ENCODE measurements around the gene KCNG4. TPM values are rescaled to one million over a fixed set of nuclear protein-coding genes. Genes with fewer than 3 reads are reported as not detected.

KCNG4 gene
- total RNA-seq, 1 donor from 2014 or later = not detected

DNA sequence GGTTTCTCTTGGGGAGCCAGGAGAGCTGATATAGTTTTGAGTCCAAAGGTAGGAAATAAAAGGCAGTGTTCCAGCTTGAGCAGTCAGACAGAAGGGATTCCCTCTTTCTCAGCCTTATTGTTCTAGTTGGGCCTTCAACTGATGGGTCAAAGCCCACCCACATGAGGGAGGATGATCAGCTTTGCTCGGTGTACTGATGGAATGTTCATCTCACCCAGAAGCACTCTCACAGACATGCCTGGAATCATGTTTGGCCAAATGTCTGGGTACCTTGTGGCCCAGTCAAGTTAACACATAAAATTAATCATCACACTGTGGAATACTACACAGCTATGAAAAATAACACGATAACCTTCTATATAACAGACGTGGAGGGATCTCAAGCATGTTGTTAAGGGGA is 23.1 kb upstream of the KCNG4 start:
- ATAC-seq = no peak

GRCh38 chr16:84262031-84262430 is 22.2 kb upstream of the KCNG4 start:
- ATAC-seq = no peak

GRCh38 chr16:84260766-84261554 is 21.1 kb upstream of the KCNG4 start:
- ATAC-seq = no peak

DNA sequence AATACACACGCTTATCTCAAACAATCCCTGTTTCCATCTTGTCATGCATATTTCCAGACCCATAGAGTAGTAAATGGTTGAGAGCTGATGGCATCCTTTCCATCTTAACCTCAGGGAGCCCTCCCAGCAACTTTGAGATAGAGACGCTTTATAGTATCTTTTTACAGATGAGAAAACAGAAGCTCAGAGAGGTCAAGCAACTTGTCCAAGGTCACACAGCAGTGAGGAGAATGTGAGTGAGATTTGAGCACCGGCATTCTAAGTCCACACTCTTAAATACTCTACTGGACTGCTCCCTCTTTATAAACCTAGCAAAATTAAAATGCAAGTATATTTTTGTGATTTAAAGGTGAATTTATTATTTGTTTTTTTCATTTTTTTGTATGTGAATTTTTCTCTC is 19.9 kb upstream of the KCNG4 start:
- ATAC-seq = no peak

GRCh38 chr16:84258266-84258665 is 18.5 kb upstream of the KCNG4 start:
- ATAC-seq = no peak

GRCh38 chr16:84255050-84255810 is 15.4 kb upstream of the KCNG4 start:
- no peak for ATAC-seq

DNA sequence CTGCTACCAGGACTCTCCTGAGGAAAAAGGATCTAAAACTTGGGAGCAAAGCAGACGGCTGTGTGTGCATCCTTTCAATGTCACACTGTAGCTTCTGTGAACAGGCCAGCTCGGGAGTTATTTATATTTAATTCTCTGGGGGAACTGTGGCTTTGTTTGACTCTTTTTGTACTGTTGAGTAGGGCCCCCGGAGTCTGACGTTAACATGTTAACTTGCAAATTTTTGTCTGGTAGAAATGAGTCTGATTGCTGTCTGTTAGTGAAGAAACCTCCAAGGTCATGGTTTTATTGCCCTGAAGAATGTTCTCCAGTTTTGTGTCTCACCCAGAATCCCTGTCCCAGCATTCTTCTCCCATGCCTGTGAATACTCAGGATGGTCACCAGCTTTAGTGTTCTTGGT is 14.2 kb upstream of the KCNG4 start:
- no peak for ATAC-seq

GRCh38 chr16:84253173-84253572 is 13.4 kb upstream of the KCNG4 start:
- ATAC-seq = no peak

- ATAC-seq = no peak
Observed at GRCh38 chr16:84252184-84252583, 12.4 kb upstream of the KCNG4 start.

GRCh38 chr16:84247844-84248243 is 8.0 kb upstream of the KCNG4 start:
- ATAC-seq = peak; percentile 82

- ATAC-seq = no peak
Observed at GRCh38 chr16:84247331-84247730, 7.5 kb upstream of the KCNG4 start.

DNA sequence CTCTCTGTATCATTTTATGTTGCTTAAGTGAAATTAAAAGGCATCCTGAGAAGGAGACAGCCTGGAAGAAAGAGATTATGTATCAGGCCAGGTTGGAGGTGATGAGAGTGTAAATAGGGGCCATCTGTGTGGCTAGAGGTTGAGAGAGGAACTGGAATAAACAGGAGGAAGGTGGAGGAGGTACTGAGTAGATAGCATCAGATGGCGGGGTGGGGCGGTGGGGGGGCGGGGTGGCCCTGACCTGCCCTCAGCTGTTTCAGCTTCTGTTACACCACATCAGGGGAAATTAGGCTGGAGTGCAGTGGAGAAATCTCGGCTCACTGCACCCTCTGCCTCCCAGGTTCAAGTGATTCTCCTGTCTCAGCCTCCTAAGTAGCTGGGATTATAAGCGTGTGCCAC is 6.9 kb upstream of the KCNG4 start:
- no peak for ATAC-seq

DNA sequence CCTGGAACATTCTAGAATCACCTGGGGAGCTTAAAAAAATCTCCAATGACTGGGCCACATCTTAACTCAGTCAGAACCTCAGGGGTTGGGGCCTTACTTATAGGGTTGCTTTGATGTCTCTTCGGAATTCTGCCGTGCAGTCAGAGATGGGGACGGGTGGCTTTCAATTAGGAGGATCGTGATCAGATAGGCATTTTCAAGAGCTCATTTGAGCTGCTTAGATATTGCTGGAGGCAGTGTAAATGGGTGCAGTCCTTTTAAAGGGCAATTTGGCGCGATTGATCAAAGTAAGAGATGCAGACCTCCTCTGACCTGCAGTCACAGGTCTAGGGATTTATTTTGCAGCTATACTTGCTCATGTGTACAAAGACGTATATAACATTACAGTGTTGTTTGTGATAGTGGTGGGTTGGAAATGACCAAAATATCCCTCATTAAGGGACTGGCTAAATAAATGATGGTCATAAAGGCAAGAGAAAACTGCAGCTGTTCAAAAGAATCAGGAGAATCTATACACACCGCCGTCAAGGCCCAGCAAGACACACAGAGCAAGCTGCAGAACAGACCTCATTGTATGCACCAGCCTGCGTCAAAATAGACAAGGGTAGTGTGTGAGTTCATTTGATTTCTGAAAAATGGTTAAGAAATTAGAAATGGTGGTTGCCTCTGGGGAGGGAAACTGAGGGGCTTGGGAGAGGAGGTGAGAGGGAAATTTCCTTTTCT is 6.3 kb upstream of the KCNG4 start:
- ATAC-seq = no peak

GRCh38 chr16:84244728-84245127 is 4.9 kb upstream of the KCNG4 start:
- no peak for ATAC-seq

- ATAC-seq = no peak
Observed at GRCh38 chr16:84243732-84244131, 3.9 kb upstream of the KCNG4 start.

DNA sequence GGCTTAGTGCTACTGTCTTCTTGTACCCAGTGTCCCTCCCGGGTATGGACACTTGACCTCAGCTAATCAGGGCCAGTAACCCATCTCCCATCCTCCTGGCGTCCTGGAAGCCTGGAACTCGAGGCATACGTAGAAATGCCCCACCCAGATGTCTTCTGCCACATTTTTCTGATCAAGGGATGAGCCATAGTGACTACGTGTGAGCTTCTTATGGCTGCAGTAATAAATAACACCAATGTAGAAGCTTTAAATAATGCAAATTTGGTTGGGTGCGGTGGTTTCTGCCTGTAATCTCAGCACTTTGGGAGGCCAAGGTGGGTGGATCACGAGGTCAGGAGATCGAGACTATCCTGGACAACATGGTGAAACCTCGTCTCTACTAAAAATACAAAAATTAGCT is 3.0 kb upstream of the KCNG4 start:
- no peak for ATAC-seq

- no peak for ATAC-seq
Observed at GRCh38 chr16:84241778-84242177, 2.0 kb upstream of the KCNG4 start.

DNA sequence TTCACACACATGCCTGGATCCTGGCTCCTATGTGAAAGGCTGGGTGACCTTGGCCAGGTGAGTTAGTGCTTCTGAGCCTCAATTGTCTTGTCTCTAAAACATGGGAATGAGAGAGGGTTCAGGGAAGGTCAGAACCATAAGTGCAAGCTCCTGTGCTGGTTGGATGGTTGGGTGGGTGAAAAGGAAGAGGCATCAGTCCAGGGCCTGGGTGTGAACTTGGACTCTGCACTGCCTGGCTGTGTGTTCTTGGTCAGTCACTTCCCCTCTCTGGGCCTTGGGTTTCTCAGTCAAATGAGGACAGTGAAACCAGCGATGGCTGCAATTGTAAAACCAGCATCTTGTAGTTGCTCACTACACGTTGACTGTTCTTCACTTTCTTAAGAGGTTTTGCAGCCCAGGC is 643 bp upstream of the KCNG4 start:
- no peak for ATAC-seq

DNA sequence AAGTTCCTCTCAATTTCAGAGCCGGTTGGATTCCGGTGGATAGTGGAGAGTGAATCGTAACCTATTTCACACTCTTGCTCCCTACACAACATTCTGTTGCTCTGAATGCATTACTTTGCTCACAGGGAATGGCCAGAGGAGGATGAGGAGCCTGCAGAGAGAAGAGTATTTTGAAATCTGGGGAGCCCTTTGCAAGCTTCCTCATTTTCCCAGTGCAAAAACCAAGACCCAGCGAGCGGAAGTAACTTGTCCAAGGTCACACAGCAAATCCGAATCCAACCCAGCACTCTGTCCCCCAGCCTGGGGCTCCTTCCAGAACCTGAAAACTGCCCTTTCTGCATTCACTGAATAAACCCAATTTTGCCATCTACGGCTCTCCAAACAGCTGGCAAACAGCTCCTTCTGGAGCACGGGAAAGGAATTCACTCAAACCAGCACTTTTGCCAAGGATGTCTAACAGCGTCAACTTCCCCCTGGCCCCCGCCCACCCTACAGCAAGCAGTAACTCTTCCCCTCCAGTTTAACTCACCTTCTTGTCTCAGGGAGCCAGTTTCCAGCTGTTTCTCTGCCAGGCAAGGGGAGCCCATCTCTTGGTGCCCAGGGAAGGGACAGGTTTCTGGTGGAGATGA is 557 bp downstream of the KCNG4 start:
- ATAC-seq = no peak

DNA sequence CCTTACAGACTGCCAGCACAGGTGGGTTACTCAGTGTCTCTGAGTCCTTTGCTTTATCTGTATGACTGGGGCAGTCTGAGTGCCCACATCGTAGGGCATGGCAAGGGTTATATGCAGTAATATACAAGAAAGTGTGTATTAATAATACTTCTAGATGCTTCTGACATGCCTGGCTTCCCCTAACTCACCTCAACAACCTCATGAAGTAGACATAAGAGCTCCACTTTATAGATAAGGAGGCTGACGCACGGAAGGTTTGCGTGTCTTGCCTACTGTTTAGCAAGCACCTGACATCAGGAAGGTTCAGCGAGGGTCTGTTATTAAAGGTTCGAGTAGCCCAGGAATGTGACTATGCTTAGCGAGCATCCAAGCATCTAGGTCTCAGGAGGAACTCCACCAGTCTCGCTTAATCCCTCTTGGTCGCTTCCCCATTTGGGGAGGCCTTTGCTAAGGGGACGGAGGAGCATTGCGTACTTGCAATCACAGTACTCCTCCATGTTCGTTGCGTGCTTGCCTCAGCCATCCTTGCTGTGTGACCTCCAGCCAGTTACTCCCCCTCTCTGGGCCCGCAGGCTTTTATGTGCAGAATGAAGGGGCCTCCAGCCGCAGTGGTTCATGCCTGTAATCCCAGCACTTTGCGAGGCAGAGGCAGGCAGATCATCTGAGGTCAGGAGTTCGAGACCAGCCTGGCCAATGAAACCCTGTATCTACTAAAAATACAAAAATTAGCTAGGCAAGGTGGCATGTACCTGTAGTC is 1.6 kb downstream of the KCNG4 start:
- no peak for ATAC-seq

DNA sequence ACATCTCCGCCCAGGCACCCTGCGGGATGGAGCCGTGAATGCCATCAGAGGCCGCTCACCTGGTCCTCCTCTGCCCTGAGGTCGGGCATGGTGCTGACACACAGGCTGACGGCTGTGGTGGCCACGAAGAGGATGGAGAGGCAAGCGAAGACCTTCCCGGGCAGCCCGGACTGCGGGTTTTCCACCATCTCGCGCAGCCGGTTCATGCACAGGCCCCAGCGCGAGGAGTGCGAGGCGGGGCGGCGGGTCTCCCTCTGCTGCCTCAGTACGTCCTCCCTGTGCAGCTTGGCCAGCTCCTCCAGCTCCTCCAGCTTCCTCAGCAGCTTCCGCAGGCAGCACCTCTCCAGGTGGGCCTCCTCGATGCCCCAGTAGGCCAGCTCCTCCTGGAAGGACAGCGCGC is 3.1 kb downstream of the KCNG4 start:
- ATAC-seq = no peak
